Astrocyte of the cerebellum (primary cell): ENCODE results near the gene TMEM269.

Source experiments
- DNase-seq: peaks from one replicate; pipeline ENCODE4 v3.0.0-alpha.2; 2011; ENCODE audit warnings: low read depth
- H3K4me3 ChIP-seq: 2 replicates; pipeline ENCODE4 v1.5.1; 2011; ENCODE audit warnings: mild to moderate bottlenecking, low read depth, low read length, moderate library complexity
- CTCF ChIP-seq: IDR thresholded peaks from 2 replicates; pipeline ENCODE4 v1.5.1; 2012; ENCODE audit warnings: low read length, low read depth, moderate library complexity, mild to moderate bottlenecking; ENCODE audit errors: missing control alignments
- in situ Hi-C: cut with HindIII; loops from 2 replicates; pipeline ENCODE4 v1.10.0; 2017; ENCODE audit warnings: low sequenced_read_pairs

The TMEM269 gene

DNA sequence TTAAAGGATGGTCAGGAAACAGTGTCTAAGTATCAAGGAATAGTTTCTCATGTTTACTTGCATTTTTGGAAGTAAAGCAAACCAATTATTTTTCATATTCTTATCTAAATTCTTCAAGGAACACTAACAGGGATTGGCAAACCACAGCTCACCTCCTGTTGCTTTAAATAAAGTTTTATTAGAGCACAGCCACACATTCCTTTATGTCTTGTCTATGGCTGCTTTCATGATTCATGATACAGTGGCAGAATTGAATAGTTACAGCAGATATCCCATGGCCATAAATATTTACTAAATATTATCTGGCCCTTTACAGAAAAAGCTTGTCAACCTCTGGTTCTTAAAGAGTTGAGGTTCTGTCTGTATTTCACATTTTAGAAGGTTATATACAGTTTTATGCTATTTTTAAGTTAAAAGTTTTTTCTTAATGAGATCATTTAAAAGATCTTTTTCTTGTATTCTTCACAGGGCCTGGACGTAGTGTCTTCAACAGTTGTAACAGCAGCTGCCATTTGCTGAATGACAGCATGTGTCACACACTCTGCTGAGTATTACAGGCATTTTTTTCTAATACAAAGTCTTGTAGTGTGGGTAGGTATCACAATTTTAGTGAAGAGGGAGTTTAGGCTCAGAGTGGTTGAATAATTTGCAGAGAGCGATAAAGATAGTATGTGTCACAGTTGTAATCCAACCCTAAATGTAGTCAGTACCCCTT is 64.2 kb downstream of the TMEM269 start:
- in situ Hi-C loops, result no loop called here
- no peak overlapping the region for H3K4me3 ChIP-seq
- no peak for TF ChIP-seq CTCF
- DNase-seq, result no peak

- TF ChIP-seq CTCF, result no peak
- no peak overlapping the region for H3K4me3 ChIP-seq
- in situ Hi-C loops, result no loop called here
- DNase-seq, result no peak
Observed at GRCh38 chr1:42849944-42850343, 65.2 kb downstream of the TMEM269 start.
